GM19438 (cell line): ENCODE measurements around the gene CA4.
"Not testable (repeated sequence)": the region's sequence is repeated elsewhere in the genome, so short reads cannot be mapped to it uniquely, and the experiment has no call there.

Experiments
- ATAC-seq: cut with Tn5 transposase; IDR thresholded peaks from one replicate; pipeline ENCODE4 v1.9.1; 2021; ENCODE audit warnings: low read depth; ENCODE audit not compliant: unreplicated experiment

Gene CA4

DNA sequence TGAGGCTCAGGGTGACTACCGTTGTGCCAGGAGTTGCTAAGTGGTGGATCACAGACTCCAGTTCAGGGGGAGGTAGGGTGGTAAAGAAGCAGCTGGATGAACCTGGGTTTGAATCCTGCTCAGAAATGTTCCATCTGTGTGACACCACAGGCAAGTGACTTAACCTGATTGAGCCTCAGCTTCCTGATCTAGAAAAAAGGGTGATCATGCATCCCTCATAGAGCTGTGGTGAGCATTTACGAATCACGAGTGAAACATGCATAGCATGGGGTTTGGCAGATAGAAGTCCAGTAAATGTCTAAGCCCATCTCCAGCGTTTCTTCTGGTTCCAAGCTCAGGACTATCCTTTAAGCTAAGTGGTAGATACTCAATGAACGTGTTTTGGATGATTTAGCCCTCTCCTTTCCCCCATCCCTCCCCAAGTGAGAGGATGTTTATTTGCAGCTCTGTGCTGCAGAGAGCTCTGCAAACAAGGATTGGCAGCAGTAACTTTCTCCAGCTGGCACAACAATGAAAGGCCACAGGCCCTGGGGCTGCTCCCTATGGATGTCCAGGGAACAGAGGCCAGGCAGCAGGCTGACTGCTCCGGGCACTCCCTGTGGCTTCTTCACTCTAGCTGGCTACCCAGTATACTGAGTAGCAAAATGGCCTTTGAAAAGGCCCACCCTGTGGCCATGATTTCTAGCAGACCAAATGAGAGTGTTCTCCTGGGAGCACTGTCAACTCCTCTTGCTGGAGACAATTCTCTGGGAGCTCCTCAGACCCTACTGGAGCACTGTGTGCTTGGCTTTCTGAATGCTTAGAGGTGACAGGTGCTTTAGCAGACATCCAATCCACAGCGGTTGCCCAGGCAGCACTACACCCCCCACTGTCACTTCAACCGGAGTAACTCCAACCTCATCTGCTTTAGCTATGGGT lies 21.3 kb downstream of the CA4 start:
- ATAC-seq = no peak

DNA sequence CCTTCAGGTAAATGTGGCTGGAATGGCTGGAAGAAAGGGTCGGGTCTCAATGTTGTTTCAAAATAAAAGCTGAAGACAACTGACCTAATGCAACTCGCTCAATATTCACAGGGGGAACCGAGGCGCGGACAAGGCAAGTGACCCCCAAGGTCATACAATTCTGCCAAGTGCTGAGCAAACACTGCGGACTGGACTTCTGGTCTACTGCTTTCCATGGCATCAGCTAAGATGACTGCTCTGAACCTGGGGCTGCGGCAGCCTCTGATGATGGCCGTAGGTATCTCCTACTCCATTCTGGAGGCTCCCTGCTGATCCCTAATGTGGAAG lies 21.9 kb downstream of the CA4 start:
- ATAC-seq = no peak

DNA sequence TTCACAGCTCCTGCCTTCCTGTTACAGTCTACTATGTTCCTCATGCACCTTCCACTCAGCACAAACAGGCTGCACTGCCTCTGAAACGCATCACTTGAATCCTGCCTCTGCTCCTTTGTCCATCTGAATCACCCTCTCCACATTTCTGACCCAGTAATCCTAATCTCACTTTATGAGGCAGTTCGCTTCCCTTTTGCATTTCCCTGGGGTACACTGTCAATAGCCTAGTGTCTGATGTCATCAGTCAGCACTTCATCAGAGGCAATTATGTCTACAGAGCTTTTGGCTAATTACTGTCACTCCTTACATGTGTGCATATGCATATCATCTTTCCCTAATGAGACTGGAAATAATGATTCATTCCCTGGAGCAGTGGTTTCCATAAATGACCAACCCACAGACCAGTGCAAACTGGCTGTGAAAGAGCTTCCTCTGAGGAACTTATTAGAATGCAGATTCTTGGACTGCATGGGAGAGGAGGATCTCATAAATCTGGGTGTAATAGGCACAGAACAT lies 23.6 kb downstream of the CA4 start:
- no peak for ATAC-seq

DNA sequence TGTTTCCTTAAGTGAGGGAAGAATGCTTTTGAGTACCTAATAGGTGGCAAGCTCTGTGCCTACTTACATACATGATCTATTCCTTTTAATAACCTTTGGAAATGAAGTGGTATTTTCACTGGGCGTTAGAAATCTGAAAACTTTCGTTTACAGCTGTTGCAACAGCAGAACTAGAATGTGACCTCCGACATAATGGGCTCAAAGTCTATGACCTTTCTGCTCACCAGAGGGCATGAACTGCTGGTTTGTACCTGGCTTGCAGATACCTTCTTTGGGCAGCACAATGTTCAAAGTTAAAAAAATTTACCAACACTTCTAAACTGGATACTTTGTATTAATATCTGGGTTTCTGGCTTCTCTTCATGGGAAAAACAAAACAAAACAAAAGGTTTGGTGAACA lies 24.3 kb downstream of the CA4 start:
- ATAC-seq = no peak

DNA sequence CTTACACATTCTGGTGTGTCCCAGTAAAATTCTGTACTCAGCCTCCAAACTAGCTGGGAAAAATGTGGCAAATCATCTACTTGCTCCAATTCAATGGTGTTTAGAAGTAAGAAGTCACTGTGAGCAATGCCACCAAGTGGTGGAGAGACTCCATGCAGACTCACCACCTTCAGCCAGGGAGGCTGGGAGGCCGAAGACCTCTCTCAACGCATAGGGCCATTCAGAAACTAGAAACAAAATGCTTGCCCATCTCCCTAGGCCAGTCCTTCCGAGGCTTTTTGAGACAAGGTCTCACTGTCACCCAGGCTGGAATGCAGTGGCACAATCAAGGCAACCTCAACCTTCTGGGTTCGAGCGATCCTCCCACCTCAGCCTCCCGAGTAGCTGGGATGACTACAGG lies 25.0 kb downstream of the CA4 start:
- not testable (repeated sequence) for ATAC-seq

DNA sequence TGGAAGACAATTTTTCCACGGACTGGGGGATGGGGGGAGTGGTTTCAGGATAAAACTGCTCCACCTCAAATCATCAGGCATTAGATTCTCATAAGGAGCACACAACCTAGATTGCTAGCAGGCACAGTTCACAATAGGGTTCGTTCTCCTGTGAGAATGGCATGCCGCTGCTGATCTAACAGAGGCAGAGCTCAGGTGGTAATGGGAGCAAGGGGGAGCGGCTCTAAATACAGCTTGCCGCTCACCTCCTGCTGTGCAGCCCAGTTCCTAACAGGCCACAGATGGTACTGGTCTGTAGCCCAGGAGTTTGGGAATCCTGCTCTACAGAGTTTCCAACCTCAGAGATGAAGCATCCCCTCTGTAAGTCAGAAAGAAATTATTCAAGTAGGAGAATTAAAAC lies 27.0 kb downstream of the CA4 start:
- not testable (repeated sequence) for ATAC-seq

DNA sequence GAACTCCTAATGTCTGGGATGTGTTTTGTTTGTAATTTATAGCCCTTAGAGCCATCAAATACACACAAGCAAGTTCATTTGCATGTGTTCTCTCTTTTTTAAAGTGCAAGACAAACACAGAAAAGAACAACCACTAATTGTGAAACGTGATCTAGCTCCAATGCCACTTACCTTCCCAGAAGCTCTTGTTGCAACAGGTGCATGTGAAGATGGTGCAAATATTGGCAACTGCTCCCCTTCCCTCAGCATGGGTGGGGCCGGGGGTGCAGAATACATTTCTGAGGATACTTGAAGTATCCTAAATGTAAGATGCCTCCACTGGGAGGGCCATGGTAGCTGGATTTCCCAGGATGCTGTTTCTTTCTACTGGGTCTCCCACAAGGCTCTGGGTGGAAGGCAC lies 28.4 kb downstream of the CA4 start:
- ATAC-seq = not testable (repeated sequence)

DNA sequence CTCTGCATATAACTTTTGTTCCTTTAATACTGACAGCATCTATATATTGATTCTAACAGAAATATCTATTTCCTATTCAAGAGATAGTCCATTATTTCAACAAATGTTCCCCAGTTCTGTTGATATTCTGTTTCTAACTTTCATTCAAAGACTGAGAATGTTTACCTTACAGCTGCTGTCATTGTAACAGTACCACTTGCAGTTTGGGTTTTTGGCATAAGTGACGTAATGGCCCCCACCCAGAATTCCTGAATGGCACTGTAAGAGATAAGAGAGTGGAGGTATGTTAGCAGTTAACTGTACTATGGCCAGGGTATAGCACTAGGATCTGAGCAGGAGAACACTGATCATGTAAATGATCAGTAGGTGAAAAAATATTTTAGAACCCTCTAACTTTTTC lies 30.6 kb downstream of the CA4 start:
- ATAC-seq = not testable (repeated sequence)

DNA sequence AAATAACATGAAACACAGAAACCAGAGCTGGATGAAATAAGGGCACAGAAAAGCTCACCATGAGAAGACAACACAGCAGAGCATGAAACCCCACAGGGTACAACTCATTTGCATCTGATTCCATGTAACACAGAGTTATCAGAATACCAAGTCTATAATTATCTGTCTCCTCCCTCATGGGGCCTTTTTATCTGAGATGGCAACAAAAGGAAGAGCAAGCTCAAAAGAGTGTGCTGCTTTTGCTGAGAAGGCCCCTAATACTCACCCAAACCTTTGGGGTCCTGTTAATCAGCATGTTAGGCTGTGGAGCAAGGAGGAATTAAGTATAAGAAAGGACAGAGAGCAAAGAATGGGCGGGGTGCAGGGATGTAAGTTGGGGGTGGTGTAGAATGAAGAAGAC lies 36.6 kb downstream of the CA4 start:
- ATAC-seq = not testable (repeated sequence)

DNA sequence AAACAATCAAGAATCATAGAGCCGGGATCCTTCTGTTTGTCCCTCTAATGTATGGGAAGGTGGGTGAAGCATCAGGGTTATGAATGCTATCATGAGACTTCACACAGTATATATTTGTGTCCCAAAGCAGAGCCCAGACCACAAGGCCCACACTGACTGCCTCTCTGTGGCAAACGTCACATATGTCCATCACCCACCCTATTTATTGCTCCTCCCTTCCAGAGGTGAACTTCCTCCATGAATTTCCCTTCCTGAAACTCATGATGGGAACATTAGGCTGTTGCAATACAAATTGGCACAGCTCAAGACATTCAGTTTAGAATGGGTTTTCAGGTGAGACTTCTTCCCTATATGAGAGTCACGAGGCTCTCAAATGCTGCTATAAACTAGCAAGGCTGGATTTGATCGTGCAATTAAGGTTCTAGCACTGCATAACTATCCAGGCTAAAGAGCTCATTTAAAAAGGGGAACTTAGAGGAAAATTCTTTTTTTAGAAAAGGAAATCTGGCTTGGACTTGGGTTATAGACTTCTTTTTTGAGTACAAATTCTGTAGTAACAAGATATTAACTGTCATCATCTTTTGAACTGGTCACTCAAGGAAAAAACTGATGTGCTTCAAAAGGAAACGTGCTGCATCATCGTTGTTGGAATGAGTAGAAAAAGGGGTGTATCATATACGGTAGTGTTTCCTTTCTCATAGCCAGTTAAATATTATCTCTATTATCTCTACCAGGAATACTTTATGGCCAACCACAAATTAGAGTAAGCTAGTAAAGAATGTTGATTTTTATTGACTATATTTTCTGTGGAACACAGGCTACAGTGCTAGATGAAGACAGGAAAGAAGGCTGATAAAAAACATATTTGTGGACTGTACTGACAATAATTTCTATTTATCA lies 37.3 kb downstream of the CA4 start:
- ATAC-seq = not testable (repeated sequence)

DNA sequence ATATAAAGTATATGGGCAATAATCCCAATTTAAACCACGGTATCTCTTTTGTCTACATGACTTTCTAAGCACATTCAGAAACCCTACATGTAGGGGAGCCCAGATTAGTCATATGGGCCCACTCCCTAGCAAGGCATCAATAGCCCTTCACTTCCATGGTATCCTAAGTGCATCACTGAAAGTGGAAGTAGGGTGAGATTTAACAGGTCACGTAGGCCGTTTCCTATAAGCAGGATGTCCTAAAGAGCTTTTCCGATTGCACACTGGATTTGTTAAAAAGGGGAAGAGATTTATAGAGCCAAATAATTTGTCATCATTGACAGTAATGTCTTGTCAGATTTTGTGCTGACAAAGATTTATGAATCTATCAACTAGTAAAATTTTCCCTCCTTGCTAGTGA lies 39.0 kb downstream of the CA4 start:
- no peak for ATAC-seq

DNA sequence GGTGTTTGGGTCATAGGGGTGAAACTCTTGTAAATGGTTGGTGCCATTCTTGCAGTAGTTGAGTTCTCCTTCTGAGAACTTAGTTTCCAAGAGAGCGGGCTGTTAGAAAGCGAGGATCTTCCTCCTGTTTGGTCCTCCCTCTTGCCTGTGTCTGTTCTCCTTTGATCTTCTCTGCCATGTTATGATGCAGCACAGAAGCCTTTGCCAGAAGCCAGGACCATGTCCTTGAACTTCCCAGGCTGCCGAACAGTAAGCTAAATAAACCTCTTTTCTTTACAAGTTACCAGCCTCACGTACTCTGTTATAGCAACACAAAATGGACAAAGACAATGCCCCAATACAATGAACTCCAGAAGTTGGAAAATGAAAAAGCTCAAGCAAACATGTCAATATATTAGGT lies 40.3 kb downstream of the CA4 start:
- not testable (repeated sequence) for ATAC-seq

DNA sequence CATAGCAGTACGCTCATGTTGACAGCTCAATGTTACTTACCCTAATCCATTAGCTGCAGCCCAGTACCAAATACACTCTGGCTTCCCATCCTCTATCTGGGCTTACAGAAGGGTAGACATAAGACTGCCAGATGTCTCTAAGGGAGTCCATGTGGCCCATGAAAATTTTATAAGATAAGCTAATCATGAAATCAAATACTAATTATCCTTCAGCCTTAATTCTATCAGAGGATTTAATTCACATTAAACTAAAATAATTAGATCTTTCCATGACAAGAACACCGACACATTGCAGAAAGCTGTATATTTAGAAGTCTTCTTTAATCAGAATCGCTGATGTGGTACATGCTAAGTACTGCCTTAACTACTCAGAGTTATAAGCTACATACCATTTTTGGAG lies 43.3 kb downstream of the CA4 start:
- ATAC-seq = not testable (repeated sequence)

DNA sequence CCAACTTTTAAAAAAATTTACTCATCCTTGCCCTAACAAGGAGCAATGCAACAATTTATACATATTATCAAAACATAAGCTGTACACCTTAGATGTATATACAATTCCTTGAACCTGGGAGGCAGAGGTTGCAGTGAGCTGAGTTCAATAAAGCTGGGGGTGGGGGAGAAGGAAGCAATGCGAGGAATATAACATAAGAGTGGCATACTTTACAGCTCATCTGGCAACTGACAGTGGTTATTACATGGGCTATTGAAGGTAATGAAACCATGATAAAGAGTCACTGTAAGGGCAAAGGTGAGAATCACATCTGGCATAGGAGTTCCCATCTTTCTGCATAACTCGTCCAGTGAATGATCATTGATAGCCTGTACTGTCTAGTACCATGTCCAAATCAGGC lies 43.7 kb downstream of the CA4 start:
- ATAC-seq = no peak

DNA sequence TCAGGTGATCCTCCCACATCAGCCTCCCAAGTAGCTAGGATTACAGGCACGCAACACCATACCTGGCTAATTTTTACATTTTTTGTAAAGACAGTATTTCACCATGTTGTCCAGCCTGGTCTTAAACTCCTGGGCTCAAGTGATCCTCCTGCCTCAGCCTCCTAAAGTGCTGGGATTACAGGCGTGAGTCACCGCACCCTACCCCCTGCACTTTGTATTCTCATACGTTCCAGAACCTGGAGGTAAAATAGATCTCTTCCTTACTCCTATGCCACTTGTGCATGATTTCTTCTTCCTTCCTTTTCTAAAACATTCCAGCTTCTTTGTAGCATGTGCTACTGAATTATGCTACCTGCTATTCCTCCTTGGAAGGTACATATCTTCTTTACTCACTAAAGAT lies 44.4 kb downstream of the CA4 start:
- ATAC-seq = not testable (repeated sequence)

DNA sequence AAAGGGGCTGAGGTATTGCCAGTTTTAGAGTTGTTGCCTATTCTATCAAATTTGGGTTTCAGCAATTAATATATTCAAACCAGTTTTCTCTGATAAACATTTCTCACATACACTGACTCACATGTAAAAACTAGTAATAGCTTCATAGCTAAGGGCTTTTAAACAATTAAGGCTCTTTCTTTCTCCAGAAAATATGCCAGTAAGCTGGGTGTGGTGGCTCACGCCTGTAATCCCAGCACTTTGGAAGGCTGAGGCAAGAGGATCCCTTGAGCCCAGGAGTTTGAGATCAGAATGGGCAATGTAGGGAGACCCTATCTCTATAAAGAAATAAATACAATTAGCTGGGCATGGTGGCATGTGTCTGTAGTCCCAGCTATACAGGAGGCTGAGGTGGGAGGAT lies 48.9 kb downstream of the CA4 start:
- ATAC-seq = not testable (repeated sequence)

DNA sequence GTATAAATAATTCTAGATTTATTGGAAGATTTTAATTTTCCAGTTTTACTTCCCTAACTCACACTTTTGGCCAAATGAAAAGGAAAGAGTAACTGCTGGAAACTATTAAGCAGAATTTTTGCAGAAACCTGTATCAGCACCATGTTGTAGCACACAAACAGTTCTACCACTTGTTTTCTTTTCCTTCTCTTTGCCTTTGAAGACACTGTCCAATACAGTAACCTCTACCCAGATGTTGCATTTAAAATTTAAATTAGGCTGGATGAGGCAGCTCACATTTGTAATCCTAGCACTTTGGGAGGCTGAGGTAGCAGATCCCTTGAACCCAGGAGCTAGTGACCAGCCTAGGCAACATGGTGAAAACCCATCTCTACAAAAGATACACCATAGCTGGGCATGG lies 56.0 kb downstream of the CA4 start:
- ATAC-seq = not testable (repeated sequence)

DNA sequence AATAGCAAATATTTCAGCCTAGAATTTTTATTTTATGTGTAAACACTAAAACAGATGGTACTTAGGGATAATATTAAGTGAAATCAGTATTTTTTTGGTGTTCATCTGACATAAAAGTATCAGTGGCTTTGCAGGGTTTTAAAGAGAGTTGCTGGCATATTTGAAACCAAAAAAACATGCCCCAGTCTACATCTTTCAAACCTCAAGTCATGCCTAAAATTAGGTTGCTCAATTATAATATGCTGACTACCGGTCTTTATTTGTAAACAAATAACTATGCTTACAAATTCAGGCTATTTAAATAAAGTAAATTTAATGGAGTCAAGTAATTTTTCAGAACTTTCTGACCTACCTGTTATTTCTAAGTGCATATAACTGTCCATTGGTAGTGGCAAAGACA lies 58.5 kb downstream of the CA4 start:
- ATAC-seq = not testable (repeated sequence)
